Gastrocnemius medialis (tissue), 4 donors: ENCODE measurements around the gene SFTPD.

Source experiments
- POLR2A ChIP-seq, 2 donors: fragments of 450-650 bp; IDR thresholded peaks; one replicate each; pipeline ENCODE4 v1.6.1; 2017; ENCODE audit warnings: antibody characterized with exemption in 2 of 2, mild to moderate bottlenecking in 2 of 2, moderate library complexity in 2 of 2
- TF ChIP-seq, protein P1 (sequence below), 5 experiments: fragments of 450-650 bp in 3 of 5; fragments of 200-600 bp in 2 of 5; sonication (generic) in 2 of 5; IDR thresholded peaks in 4 of 5; conservative IDR thresholded peaks in 1 of 5; 1 replicate in 4 of 5; 2 replicates in 1 of 5; pipeline ENCODE4 v1.5.1; 2016 to 2019; ENCODE audit warnings: antibody characterized with exemption in 5 of 5, mild to moderate bottlenecking in 3 of 5, moderate library complexity in 3 of 5

- TF ChIP-seq, protein P1, sequence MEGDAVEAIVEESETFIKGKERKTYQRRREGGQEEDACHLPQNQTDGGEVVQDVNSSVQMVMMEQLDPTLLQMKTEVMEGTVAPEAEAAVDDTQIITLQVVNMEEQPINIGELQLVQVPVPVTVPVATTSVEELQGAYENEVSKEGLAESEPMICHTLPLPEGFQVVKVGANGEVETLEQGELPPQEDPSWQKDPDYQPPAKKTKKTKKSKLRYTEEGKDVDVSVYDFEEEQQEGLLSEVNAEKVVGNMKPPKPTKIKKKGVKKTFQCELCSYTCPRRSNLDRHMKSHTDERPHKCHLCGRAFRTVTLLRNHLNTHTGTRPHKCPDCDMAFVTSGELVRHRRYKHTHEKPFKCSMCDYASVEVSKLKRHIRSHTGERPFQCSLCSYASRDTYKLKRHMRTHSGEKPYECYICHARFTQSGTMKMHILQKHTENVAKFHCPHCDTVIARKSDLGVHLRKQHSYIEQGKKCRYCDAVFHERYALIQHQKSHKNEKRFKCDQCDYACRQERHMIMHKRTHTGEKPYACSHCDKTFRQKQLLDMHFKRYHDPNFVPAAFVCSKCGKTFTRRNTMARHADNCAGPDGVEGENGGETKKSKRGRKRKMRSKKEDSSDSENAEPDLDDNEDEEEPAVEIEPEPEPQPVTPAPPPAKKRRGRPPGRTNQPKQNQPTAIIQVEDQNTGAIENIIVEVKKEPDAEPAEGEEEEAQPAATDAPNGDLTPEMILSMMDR (IDR thresholded peaks at IDR 0.05 in 4 of 5, conservative IDR thresholded peaks at IDR 0.05 in 1 of 5), result no peak
- no peak for TF ChIP-seq POLR2A (IDR thresholded peaks at IDR 0.05)
These were observed 25.8 kb downstream of the SFTPD start for GRCh38 chr10:79923145-79923544.
